Hepatocyte (in vitro differentiated cells): Measurements from ENCODE around the gene ARSG. TPM values are rescaled to one million over a fixed set of nuclear protein-coding genes. Genes with fewer than 3 reads are reported as not detected.
"Not testable (repeated sequence)": the region's sequence is repeated elsewhere in the genome, so short reads cannot be mapped to it uniquely, and the experiment has no call there.

Experiments used
- DNase-seq: peaks from one replicate; pipeline ENCODE4 v3.0.0-alpha.2; 2016; ENCODE audit warnings: low spot score
- H2AFZ ChIP-seq: fragments of 200-600 bp; sonication (generic); 2 replicates; pipeline ENCODE4 v1.6.0; 2016; ENCODE audit warnings: antibody characterized with exemption, mild to moderate bottlenecking
- H3K27ac ChIP-seq: fragments of 200-600 bp; sonication (generic); 2 replicates; pipeline ENCODE4 v1.5.1; 2016; ENCODE audit warnings: mild to moderate bottlenecking
- H3K27me3 ChIP-seq: fragments of 200-600 bp; sonication (generic); 2 replicates; pipeline ENCODE4 v1.6.1; 2016
- H3K36me3 ChIP-seq: fragments of 200-600 bp; sonication (generic); replicated peaks from 2 replicates; pipeline ENCODE4 v1.5.1; 2016; ENCODE audit warnings: low read depth; ENCODE audit not compliant: insufficient read depth
- H3K4me1 ChIP-seq: fragments of 200-600 bp; sonication (generic); 2 replicates; pipeline ENCODE4 v1.5.1; 2016; ENCODE audit warnings: mild to moderate bottlenecking, moderate library complexity; ENCODE audit not compliant: insufficient read depth
- H3K4me2 ChIP-seq: fragments of 200-600 bp; sonication (generic); 2 replicates; pipeline ENCODE4 v1.6.0; 2016
- H3K4me3 ChIP-seq: fragments of 200-600 bp; sonication (generic); 2 replicates; pipeline ENCODE4 v1.5.1; 2016; ENCODE audit warnings: mild to moderate bottlenecking
- H3K79me2 ChIP-seq: fragments of 200-600 bp; sonication (generic); 2 replicates; pipeline ENCODE4 v1.6.0; 2017; ENCODE audit warnings: mild to moderate bottlenecking
- H3K9me2 ChIP-seq: fragments of 200-600 bp; sonication (generic); replicated peaks from 2 replicates; pipeline ENCODE4 v1.6.0; 2017; ENCODE audit warnings: mild to moderate bottlenecking; ENCODE audit not compliant: insufficient read depth
- H3K9me3 ChIP-seq: fragments of 200-600 bp; sonication (generic); 2 replicates; pipeline ENCODE4 v1.5.1; 2016; ENCODE audit warnings: low read depth, mild to moderate bottlenecking
- H4K20me1 ChIP-seq: fragments of 200-600 bp; sonication (generic); 2 replicates; pipeline ENCODE4 v1.6.0; 2016; ENCODE audit warnings: mild to moderate bottlenecking; ENCODE audit not compliant: insufficient read depth, poor library complexity, severe bottlenecking
- CTCF ChIP-seq: fragments of 200-600 bp; sonication (generic); IDR thresholded peaks from 2 replicates; pipeline ENCODE4 v1.5.1; 2016; ENCODE audit warnings: antibody characterized with exemption, mild to moderate bottlenecking; ENCODE audit not compliant: poor library complexity
- EZH2 ChIP-seq: fragments of 200-600 bp; sonication (generic); IDR thresholded peaks from 2 replicates; pipeline ENCODE4 v1.6.1; 2016; ENCODE audit warnings: antibody characterized with exemption, mild to moderate bottlenecking, borderline replicate concordance
- EZH2phosphoT487 ChIP-seq: fragments of 200-600 bp; sonication (generic); IDR thresholded peaks from one replicate; pipeline ENCODE4 v1.6.1; 2018; ENCODE audit warnings: antibody characterized with exemption, mild to moderate bottlenecking, low read depth, moderate library complexity; ENCODE audit not compliant: unreplicated experiment, severe bottlenecking
- WGBS: methylation state at CpG from one replicate; pipeline ENCODE4 v1.1.6; 2016; ENCODE audit warnings: low lambda C conversion rate; ENCODE audit errors: missing lambda C conversion rate; 5-methylcytosine and 5-hydroxymethylcytosine counted together
- polyA plus RNA-seq: library from polyadenylated mRNA; unstranded; fragments of >200 nt; fragmentation: Nextera tagmentation; extraction: Ambion mirVana; gene quantifications from 2 replicates; pipeline ENCODE4 v1.2.1, GENCODE V29; 2016
- total RNA-seq: library from RNA; depleted of rRNA; stranded (reverse); fragments of >200 nt; gene quantifications from 2 replicates; pipeline ENCODE4 v1.2.3, GENCODE V29; 2014

Gene ARSG
- total and polyA plus RNA-seq, 2 experiments from 2014 or later, result 1.3 to 1.4 TPM

DNA sequence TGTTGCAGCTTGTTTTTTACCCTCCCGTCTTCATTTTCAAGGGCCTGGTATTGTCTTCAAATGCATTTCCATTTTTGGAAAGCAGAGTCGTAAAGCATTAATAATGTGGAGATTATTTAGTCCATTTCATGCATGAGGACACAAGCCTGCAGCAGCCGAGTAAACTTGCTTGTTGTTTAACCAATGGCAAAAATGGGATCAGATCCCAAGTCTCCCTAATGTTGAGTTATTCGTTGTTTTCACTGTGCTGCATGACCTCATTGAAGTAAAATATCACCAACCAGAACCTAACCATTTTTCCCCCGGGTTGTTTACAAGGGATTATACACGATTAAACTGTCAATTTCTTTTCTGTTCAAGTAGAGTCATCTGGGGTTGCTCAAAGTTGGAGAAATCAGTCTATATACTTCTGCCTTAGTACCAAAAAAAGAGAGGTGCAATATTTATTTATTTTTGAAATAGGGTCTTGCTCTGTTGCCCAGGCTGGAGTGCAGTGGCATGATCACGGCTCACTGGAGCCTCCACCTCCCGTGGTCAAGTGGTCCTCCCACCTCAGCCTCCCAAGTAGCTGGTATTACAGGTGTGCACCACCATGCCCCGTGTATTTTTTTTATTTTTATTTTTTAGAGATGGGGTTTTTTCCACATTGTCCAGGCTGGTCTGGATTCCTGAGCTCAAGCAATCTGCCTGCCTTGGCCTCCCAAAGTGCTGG, 31.1 kb upstream of the ARSG start:
- no peak for TF ChIP-seq EZH2
- no peak for TF ChIP-seq CTCF
- no peak for TF ChIP-seq EZH2phosphoT487
- H2AFZ ChIP-seq, result no peak overlapping the region
- DNase-seq, result no peak
- H3K27me3 ChIP-seq, result no peaks in the 10 kb centered on the region
- no peaks in the 10 kb centered on the region for H3K4me1 ChIP-seq
- no peaks in the 10 kb centered on the region for H3K9me3 ChIP-seq
- H3K36me3 ChIP-seq, result no peaks in the 10 kb centered on the region
- no peak overlapping the region for H3K4me3 ChIP-seq
- H3K79me2 ChIP-seq, result no peaks in the 10 kb centered on the region
- WGBS, result 84% methylated on average over 9 of the region's 9 CpGs
- H3K9me2 ChIP-seq, result no peaks in the 10 kb centered on the region
- H3K4me2 ChIP-seq, result no peak overlapping the region
- no peaks in the 10 kb centered on the region for H4K20me1 ChIP-seq
- H3K27ac ChIP-seq, result no peak overlapping the region

- H3K79me2 ChIP-seq, H3K27ac ChIP-seq, DNase-seq, H3K9me2 ChIP-seq, H3K4me3 ChIP-seq, H3K36me3 ChIP-seq, H3K4me2 ChIP-seq, H3K9me3 ChIP-seq, H4K20me1 ChIP-seq, H3K4me1 ChIP-seq, H3K27me3 ChIP-seq, H2AFZ ChIP-seq: not testable (repeated sequence)
- WGBS, result 79% methylated on average over 2 of the region's 2 CpGs
Observed at GRCh38 chr17:68262467-68262866, 28.8 kb upstream of the ARSG start.

GRCh38 chr17:68263101-68263681, 28.1 kb upstream of the ARSG start:
- not testable (repeated sequence) for H3K36me3 ChIP-seq, H3K9me3 ChIP-seq, H3K9me2 ChIP-seq

GRCh38 chr17:68265833-68266232, 25.5 kb upstream of the ARSG start:
- H3K79me2 ChIP-seq, H3K27me3 ChIP-seq, H3K9me3 ChIP-seq, H3K27ac ChIP-seq, H3K36me3 ChIP-seq, H3K9me2 ChIP-seq, H4K20me1 ChIP-seq, H3K4me2 ChIP-seq, H3K4me1 ChIP-seq, DNase-seq, H2AFZ ChIP-seq, H3K4me3 ChIP-seq: not testable (repeated sequence)
- 90% methylated on average over 2 of the region's 2 CpGs for whole genome bisulfite sequencing

More at GRCh38 chr17:68263101-68263681, 28.1 kb upstream of the ARSG start:
- H3K27me3 ChIP-seq, H3K4me1 ChIP-seq, H3K79me2 ChIP-seq, H3K4me2 ChIP-seq, H2AFZ ChIP-seq, H3K27ac ChIP-seq, H4K20me1 ChIP-seq, H3K4me3 ChIP-seq: not testable (repeated sequence)
- WGBS, result 14% methylated on average over 9 of the region's 9 CpGs
- TF ChIP-seq CTCF, result peak; percentile 59
- DNase-seq, result peak; percentile 39
